HG02970 (cell line): ENCODE measurements around the gene PPM1H.

ENCODE experiments used
- ATAC-seq: cut with Tn5 transposase; IDR thresholded peaks from one replicate; pipeline ENCODE4 v1.9.1; 2021; ENCODE audit warnings: mild to moderate bottlenecking, moderate library complexity, moderate number of reproducible peaks; ENCODE audit not compliant: unreplicated experiment, low FRiP score

Gene PPM1H

DNA sequence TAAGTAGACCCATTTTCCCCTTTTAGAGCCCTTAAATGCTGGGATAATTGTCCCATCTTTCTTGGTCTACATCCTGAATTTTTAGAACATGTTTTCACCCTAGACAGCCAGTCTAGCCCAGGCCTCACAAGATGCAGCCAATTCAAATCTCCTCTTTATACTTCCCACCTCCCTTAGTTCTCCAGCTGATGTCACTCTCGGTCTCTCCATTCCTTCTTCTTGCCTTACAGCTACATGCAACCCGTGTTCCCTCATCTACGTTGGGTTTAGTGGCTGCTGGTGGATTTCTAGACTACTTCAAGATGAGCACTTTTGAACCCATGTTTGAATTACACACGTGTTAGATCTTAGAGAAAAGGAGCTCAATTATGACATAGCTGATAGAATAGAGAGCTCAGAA lies 132.0 kb downstream of the PPM1H start:
- no peak for ATAC-seq

DNA sequence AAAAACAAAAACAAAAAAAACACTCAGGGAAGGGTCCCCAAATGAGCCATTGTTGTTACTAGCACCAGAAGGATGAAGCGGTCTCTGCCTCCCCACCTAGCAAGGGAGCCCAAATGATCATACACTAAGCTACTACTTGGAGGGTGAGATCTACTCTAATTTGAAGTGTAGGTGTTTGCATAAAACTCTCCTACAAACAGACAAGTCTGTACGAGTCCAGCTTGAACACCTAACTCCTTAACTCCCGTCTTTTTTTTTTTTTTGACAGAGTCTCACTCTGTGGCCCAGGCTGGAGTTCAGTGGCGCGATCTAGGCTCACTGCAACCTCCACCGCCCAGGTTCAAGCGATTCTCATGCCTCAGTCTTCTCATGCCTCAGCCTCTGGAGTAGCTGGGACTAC lies 132.6 kb downstream of the PPM1H start:
- ATAC-seq: no peak

DNA sequence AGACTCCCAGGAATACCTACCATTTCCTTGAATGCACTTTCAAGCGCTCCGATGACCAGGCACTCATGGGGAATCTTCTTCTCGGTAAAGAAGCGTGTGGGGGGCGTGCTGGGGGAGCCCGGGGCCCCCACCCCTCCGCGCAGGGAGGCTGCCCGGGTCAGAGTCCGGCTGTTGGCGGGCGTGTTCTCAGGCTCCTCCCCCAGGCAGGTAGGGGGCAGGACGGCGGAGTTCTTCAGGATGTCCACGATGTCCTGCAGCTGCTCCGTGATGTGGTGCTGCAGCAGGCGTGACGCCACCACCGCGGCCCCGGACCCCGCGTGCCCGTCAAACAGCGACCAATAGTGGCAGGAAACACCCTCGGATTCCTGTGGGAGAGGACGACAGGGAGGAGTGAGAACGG lies 133.2 kb downstream of the PPM1H start:
- ATAC-seq: no peak

DNA sequence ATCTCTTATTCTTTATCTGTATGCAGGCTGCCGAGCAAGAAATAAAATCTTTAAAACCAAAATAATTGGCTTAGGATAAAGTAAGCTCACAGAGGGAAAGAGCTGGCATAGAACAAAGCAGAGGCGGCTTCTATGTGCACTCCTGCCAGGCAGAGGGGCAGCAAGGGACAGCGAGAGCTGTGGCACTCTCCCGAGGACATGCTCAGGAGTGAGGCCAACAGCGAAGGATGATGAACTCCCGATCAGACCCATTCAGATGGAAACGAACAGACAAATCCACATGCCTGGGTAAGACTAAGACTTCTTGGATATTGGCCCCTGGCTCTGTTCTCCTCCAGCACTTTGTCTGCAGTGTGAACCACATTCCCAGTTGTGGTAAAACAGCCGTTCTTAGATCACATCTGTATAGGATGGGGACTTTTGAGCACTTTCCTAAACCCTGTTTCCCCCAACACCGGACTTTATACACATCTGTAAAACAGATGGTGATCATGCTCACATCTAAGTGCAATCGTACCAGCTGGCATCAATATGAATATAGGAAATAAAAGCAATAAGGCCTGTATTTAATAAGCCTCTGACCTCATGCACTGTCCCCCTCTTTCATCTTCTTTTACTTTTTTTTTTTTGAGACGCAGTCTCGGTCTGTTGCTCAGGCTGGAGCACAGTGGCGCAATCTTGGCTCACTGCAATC lies 134.1 kb downstream of the PPM1H start:
- no peak for ATAC-seq

DNA sequence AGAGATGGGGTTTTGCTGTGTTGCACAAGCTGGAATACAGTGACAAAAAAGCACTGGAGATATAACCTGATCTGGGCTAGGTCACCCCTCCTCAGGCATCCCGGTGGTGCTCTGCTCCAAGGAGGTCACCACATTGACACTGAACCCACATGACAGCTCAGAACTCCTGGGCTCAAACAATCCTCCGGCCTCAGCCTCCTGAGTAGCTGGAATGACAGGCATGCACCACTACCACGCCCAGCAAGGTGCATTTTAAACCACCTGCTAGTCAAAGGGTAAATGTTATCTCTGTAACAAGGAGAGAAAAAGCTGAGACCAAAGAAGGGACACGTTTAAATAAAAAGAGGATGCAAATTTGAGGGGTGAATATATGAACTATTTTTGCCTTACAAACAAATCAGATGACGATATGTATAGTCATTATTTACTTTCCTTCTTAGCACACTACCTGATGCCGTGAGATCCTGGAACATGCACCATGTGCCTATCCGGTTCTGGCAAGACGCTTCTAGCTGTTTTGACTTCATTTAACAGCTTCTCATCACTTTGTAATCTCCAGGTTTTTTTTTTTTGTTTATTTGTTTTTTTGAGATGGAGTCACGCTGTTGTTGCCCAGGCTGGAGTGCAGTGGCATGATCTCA lies 135.1 kb downstream of the PPM1H start:
- no peak for ATAC-seq

DNA sequence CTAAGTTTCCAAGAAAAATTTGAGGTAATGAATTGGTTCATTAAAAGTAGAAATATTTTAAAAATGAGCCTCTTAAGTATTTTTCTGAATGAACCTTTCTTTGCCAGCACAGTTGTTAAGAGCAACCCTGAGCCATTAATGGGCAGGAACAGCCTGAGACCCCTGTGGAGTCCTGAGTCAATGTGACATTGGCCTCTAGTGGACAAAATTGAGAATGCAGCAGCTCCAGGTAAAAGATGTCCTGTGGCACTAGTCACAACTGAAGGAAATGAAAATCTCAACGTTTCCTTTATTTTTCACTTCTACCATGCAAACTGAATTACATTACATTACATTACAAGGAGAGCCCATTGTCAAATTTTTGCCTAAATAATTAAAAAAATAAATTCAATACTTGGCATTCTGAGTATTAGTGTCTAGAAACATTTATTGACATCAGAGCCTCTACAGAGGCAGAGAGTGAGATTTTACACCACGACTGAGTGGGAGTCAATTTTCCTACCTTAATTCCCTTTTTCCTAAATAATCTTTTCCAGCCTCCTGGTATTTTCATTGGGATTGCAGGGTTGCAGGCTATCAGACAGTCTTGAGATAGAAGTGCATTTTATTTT lies 135.7 kb downstream of the PPM1H start:
- no peak for ATAC-seq

DNA sequence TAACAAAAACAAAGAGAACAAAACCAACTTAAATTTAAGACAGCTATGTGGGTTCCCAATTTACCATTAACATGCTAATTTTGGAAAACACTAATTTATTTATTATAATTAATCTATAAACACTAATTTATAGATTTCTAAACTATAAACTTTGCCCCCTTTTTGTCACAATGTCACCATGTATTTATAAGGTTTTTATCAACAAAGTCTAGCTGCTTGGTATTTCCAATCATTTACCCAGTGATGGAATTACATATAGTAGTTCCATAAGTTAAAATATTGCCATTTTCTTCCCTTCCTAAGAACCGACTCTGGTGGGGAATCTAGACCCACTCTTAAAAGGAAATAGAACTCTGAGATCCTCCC lies 140.7 kb downstream of the PPM1H start:
- no peak for ATAC-seq

DNA sequence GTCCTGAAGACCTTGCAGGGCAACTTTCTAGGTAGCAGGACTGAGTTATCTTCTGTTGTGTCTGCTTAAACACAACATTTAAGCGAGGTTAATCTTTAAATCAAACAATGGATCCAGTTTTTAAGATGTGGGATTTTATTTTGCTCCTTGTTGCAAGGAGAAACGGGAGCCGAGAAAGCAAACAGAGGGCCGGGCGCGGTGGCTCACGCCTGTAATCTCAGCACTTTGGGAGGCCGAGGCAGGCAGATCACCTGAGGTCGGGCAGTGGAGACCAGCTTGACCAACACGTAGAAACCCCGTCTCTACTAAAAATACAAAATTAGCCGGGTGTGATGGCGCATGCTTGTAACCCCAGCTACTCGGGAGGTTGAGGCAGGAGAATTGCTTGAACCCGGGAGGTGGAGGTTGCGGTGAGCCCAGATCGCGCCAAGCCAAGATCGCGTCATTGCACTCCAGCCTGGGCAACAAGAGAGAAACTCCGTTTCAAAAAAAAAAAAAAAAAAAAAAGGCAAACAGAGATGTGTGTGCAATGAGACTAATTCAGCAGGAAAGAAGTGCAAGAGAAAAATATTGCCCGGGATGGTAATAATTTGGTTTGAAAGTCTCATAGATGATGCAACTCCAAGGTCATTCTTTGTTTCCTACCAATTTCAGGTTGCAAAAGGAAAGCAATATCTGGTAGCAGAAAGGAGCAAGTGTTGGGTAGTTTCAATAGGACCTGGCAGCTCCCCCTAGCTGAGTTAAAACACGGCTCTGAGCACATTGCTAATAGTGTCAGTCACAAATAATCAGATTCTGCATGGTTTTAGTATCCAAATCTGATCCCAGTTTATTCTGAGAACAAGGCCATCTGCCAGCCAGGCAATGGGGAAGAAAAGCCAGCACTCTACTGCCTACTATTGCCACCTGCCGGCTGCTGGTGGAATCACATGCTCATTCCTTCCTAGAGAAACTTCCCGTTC lies 141.4 kb downstream of the PPM1H start:
- ATAC-seq: no peak

DNA sequence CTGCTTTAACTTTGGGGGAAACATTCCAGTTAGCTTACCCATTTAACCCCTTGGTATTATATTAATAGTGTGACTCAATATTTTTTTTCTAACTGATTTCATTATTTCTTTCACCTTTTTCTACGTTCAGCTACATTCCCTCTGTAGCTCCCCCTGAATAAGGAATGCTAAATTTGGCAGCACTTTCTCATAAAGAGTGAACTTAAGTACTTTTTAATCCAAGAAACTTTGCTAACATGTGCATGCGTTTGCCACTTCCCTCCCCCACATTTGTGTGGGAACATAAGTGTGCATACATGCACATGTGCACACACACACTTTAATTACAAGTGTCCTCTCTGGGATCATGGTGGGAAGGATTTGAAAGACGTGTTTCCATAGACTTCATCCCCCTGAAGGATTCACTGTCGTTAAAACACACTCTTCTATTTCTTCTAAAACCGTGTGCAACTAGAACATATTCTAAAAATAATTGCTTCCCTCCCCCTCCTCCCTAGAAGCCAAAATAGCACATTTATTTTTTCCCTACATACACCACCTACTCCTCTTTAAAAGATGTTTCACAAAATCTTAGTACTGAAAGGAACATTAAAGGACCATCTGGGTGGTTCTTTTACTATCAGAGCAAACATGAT lies 142.6 kb downstream of the PPM1H start:
- ATAC-seq: no peak

DNA sequence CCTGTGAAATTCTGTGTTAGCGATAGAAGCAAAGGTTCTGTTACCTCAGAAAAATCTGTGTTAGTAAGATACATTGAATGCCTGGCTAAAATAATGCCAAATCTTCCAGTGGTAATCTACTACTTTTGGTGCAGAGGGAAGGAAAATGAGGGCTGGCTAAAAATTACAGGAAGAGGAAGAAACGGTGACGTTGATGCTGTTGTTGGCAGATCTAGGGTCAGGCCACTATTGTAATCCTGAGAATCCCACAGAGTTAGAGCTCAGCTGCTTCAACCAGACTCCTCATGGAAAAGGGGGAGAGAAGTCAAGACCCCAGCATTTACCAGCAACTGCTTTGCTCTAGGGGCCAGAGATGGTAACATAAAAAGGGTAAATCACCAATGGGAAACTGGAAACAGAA lies 145.1 kb downstream of the PPM1H start:
- no peak for ATAC-seq

DNA sequence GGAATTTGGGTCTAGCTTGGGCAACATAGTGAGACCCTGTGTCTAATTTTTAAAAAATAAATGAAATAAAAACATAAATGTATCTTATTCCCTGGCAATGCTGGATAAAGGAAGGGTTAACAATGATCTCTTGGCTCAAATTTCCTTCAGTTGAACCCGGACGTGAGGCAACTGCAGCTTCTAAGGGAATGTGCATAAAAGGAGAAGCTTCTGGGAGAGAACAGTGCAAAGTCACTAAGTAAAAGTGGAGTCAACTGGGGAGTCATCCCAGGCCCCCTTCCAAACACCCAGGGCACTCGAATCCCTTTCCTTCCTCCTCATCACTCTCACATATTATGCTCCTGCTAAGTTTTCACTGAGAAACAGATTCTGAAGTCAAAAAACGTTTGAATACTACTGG lies 147.3 kb downstream of the PPM1H start:
- no peak for ATAC-seq

DNA sequence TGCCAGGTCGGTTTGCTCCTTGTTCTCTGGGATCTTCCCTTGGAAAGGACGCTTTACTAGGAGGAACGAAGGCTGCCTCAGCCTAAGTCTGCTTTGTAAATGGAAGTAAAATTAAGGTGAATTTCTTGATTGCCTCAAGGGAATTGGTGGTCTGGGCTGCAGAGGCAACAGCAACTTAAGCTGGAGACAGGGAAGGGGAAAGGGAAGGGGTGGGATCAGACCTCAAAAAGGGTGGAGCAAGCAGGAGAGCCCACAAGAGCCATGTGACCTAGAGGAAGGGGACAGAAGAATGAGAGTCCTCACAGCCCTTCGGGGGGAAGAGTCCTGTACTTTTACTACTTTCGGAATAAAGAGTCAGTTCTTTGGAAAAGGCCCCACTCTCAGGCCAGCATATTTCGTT lies 147.9 kb downstream of the PPM1H start:
- ATAC-seq: no peak

DNA sequence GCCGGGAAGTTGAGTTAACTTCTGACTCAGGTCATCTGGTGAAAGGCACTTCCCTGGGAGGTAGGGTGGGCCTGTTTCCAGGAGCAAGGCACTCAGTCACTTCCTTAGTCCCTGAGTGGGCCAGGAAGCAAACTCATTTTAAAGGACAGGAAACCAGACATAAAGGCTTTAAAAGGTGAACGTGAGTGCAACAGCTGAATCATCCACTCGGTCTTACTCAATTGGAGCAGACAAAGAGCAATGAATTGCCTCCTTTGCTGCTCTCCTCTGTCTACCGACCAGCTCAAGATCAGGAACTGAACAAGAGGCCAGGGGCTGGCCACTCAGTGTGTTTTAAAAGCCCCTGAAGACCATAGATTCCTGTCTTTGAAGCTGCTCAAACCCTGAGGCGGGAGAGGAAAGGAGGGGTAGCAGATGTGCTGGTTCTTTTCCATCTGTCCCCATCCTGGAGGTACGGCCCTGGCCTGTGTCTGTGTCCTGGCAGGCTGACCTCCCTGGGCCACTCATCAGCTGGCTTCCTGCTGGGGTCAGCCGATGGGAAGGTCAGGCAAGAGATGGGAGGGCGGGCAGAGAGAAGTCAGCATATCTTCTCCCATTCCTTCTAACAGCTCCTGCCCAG lies 148.9 kb downstream of the PPM1H start:
- ATAC-seq: no peak

DNA sequence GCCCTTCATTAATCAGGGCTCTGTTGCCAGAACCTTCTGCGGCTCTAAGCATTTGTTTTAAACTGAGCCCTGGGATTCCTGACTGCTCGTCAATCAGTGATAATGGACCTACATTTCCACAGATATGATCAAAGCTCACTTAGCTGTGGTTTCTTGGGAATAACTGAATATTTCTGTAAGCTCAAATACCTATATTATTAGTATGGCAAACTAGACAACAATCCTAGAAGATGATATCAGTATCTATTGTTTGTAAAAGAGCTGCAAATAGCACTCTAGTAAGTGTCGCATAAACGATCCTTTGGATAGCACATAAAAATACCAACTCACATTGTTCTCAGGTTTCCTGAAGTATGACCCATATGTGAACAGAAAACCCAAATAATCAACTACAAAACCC lies 150.4 kb downstream of the PPM1H start:
- ATAC-seq: no peak

DNA sequence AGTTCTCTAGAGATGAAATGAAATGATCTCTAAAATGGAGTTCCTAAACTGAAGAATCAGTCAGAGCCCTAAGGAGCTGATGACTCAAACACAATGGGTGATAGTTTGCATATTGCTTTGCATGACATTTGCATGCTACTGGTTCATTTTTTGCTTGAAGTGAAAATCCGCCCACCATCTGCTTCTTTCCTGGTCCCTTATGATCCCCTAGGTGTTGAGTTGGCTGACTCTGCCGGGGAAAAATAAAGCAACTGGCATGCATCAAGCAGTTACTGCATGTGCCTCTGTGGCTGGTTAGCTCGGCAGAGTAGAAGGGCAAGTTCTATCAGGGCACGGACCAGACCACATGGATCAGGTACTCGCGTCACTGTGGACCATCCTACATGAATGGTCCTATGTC lies 151.1 kb downstream of the PPM1H start:
- no peak for ATAC-seq

DNA sequence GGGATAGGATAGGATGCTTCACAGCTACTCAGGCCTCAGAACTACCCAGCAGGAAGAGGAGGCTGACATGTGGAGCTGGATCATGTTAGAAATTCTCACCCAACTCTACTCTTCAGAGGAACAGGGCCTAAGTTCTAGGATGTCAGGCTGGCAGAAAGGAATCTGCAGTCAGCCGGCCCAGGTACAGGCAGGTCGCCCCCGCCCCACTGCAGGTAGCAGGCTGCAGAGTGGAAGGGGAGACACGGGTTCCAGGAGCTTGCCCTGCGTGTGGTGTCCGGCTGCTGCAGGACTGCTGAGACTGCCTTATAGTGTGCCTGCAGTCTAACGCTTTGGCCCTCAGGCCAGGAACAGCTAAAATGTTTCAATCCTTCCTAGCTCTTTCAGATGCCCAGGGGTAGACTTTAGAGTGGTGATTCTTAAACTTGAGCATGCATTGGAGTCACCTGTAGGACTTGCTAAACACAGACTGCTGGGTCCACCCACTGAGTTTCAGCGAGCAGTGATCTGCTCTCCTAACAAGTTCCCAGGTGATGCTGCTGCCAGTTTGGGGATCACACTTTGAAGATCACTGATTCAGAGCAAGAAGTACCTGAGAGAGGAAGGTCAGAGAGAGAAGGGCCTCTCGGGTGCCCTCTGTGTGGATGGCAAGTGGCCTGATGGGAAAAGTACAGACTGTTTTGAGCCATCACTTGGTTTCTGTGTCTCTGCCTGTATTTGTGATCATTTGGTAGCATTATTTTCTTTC lies 153.6 kb downstream of the PPM1H start:
- no peak for ATAC-seq

DNA sequence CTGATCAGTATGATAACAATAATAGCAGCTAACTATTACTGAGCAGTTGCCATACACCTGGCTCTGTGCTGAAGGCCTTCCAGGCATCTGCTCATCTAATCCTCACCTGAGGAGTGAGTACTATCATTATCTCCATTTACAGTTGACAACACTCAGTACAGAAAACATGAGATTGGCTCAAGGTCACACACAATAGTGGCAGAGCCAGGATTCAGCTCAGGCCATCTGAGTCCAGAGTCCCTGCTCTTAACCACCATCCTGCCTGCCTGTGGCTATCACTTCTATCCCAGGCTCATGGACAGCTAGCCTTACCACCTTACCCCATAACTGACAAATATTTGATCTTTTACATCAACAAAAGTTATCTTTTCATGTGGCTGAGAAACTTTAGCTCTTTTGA lies 155.5 kb downstream of the PPM1H start:
- no peak for ATAC-seq

DNA sequence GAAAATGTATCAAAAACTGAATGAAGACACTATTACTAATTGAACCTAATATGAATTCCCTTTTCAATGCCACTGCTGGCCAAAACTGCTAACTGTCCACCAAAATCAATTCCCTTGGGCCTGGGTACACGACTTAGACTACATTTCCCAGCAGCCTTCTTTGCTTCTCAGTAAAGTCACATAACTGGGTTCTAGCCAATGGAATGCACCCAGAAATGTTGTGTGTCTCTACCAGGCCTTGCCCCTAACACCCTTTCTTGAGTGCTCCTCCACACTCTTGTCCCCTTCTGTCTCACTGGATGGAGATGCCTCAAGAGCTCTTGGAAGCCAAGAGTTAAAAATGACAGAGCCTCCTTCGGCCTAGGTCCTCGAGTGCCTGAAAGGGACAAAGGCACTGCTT lies 156.8 kb downstream of the PPM1H start:
- no peak for ATAC-seq

DNA sequence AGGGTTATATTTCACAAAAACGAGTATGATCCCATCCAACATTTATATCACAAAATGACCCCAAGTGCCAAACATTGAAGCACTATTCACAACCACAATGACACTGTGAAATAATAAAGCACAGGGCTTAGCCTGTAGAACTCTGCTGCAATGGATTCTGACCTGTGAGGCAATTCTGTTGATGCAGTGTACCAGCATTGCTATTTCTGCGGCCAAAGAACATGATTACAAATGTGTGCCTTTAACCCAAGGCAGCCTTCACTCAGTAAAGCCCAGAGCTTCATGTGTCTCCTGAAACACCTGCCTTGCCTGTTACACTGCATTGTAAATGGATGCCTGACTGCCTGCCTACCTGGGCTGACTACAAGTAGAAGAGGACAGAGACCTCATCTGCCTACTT lies 158.0 kb downstream of the PPM1H start:
- no peak for ATAC-seq
